Neuronal stem cell (in vitro differentiated cells): ENCODE measurements around the gene PSORS1C1.

ENCODE experiments used
- DNase-seq: peaks from one replicate; pipeline ENCODE4 v3.0.0-alpha.2; 2013; ENCODE audit warnings: low spot score
- H2AFZ ChIP-seq: one replicate; pipeline ENCODE4 v1.6.1; 2013; ENCODE audit warnings: mild to moderate bottlenecking, low read length, inconsistent platforms
- H2AK5ac ChIP-seq: 2 replicates; pipeline ENCODE4 v1.6.1; 2013; ENCODE audit warnings: low read depth, mild to moderate bottlenecking, inconsistent platforms, low read length, moderate library complexity, mixed read lengths
- H2BK120ac ChIP-seq: 2 replicates; pipeline ENCODE4 v1.6.1; 2013; ENCODE audit warnings: low read depth, mild to moderate bottlenecking, inconsistent platforms, low read length, moderate library complexity, mixed read lengths
- H2BK12ac ChIP-seq: one replicate; pipeline ENCODE4 v1.6.1; 2013; ENCODE audit warnings: low read length, inconsistent platforms
- H2BK15ac ChIP-seq: 2 replicates; pipeline ENCODE4 v1.6.1; 2013; ENCODE audit warnings: mild to moderate bottlenecking, low read length, inconsistent platforms, mixed read lengths
- H2BK5ac ChIP-seq: one replicate; pipeline ENCODE4 v1.6.1; 2013; ENCODE audit warnings: inconsistent platforms, mild to moderate bottlenecking, low read length, moderate library complexity
- H3K14ac ChIP-seq: one replicate; pipeline ENCODE4 v1.6.1; 2013; ENCODE audit warnings: low read length, inconsistent platforms
- H3K18ac ChIP-seq: 2 replicates; pipeline ENCODE4 v1.6.1; 2013; ENCODE audit warnings: low read length, inconsistent platforms
- H3K23ac ChIP-seq: 2 replicates; pipeline ENCODE4 v1.6.1; 2013; ENCODE audit warnings: low read depth, mild to moderate bottlenecking, mixed read lengths, low read length, inconsistent platforms; ENCODE audit not compliant: poor library complexity
- H3K27ac ChIP-seq: replicated peaks from 3 replicates; pipeline ENCODE4 v1.5.1; 2013; ENCODE audit warnings: low read length, inconsistent platforms
- H3K27me3 ChIP-seq, 3 experiments: 2 replicates each; pipeline ENCODE4 v1.6.1; 2013; ENCODE audit warnings: low read length in 3 of 3, mild to moderate bottlenecking in 2 of 3, inconsistent platforms in 1 of 3, low read depth in 1 of 3, mixed read lengths in 1 of 3, moderate library complexity in 1 of 3; ENCODE audit not compliant: control insufficient read depth in 3 of 3, insufficient read depth in 3 of 3
- H3K36me3 ChIP-seq, 2 donors: replicated peaks in 1 of 2; 2 replicates each; pipeline ENCODE4 v1.6.1; 2013; ENCODE audit warnings: low read length in 2 of 2; ENCODE audit not compliant: control insufficient read depth in 2 of 2, insufficient read depth in 2 of 2
- H3K4ac ChIP-seq: 2 replicates; pipeline ENCODE4 v1.6.1; 2013; ENCODE audit warnings: inconsistent platforms, mild to moderate bottlenecking, low read length, moderate library complexity
- H3K4me1 ChIP-seq, 2 donors: 1 replicate in 1 of 2; 2 replicates in 1 of 2; pipeline ENCODE4 v1.6.1; 2013; ENCODE audit warnings: low read length in 2 of 2, low read depth in 1 of 2; ENCODE audit not compliant: control insufficient read depth in 2 of 2, insufficient read depth in 1 of 2
- H3K4me2 ChIP-seq: one replicate; pipeline ENCODE4 v1.6.1; 2013; ENCODE audit warnings: mild to moderate bottlenecking, low read length, inconsistent platforms; ENCODE audit not compliant: insufficient read depth, poor library complexity, severe bottlenecking
- H3K4me3 ChIP-seq, 2 donors: 2 replicates each; pipeline ENCODE4 v1.5.1; 2013; ENCODE audit warnings: low read length in 2 of 2, mild to moderate bottlenecking in 2 of 2, inconsistent platforms in 1 of 2, moderate library complexity in 1 of 2
- H3K79me1 ChIP-seq: one replicate; pipeline ENCODE4 v1.6.1; 2013; ENCODE audit warnings: low read depth, mild to moderate bottlenecking, inconsistent platforms, low read length, moderate library complexity
- H3K9ac ChIP-seq: one replicate; pipeline ENCODE4 v1.6.1; 2013; ENCODE audit warnings: mild to moderate bottlenecking, low read depth, low read length, inconsistent platforms; ENCODE audit not compliant: poor library complexity
- H3K9me3 ChIP-seq, 2 donors: replicated peaks in 1 of 2; 2 replicates each; pipeline versions ENCODE3 to v1.6.1; 2013; ENCODE audit warnings: low read length in 2 of 2, mild to moderate bottlenecking in 2 of 2, inconsistent platforms in 1 of 2, low read depth in 1 of 2, mixed read lengths in 1 of 2, moderate library complexity in 1 of 2; ENCODE audit not compliant: control insufficient read depth in 2 of 2, insufficient read depth in 1 of 2
- H4K8ac ChIP-seq: one replicate; pipeline ENCODE4 v1.6.1; 2013; ENCODE audit warnings: low read depth, mild to moderate bottlenecking, inconsistent platforms, low read length, moderate library complexity
- H4K91ac ChIP-seq: one replicate; pipeline ENCODE4 v1.6.1; 2013; ENCODE audit warnings: low read length, low read depth, mild to moderate bottlenecking, inconsistent platforms; ENCODE audit not compliant: poor library complexity
- WGBS, 2 donors: extraction: QIAGEN DNeasy Blood & Tissue Kit; methylation state at CpG; one replicate each; pipeline ENCODE4 v1.1.7; 2013; ENCODE audit warnings: missing lambda C conversion rate in 2 of 2, mixed read lengths in 1 of 2; ENCODE audit not compliant: insufficient read length in 2 of 2, insufficient replicate concordance in 1 of 2; ENCODE audit errors: extremely low coverage in 2 of 2; 5-methylcytosine and 5-hydroxymethylcytosine counted together

PSORS1C1 gene

DNA sequence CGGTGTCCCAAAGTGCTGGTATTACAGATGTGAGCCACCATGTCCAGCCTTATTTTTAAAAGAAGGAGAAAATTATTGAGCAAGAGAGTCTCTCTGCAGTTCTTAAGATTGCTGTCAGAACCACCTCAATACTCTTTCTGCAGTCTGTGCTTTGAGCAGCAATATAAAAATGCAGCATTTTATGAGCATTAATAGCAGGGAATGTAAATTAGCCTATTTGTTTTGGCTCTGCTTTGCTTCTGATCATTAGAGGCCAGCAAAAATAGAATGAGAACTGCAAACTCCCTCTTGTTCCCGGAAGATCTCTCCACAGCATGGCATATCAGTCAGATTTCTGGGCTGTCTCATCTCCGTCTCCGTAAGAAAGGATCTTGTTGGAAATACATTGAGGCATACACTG, 38.0 kb upstream of the PSORS1C1 start:
- H3K4me1 ChIP-seq: peaks cover 2 to 3% of the 10 kb centered on the region in 2 donors
- no peaks in the 10 kb centered on the region for H3K9me3 ChIP-seq
- no peak overlapping the region for H3K23ac ChIP-seq
- no peak overlapping the region for H2BK120ac ChIP-seq
- no peaks in the 10 kb centered on the region for H3K36me3 ChIP-seq
- H3K27ac ChIP-seq: no peak overlapping the region
- no peak overlapping the region for H3K4ac ChIP-seq
- H3K27me3 ChIP-seq: no peaks in the 10 kb centered on the region
- no peak overlapping the region for H2AFZ ChIP-seq
- no peak overlapping the region for H2BK12ac ChIP-seq
- H3K18ac ChIP-seq: no peak overlapping the region
- H2AK5ac ChIP-seq: no peak overlapping the region
- H4K91ac ChIP-seq: no peak overlapping the region
- peaks cover 1% of the 10 kb centered on the region for H3K79me1 ChIP-seq
- no peak overlapping the region for H3K4me3 ChIP-seq
- no peak overlapping the region for H3K4me2 ChIP-seq
- no peak overlapping the region for H2BK15ac ChIP-seq
- H3K9ac ChIP-seq: no peak overlapping the region
- WGBS, 2 donors: no CpG with 5 or more reads among the region's 4 CpGs
- no peak for DNase-seq
- H4K8ac ChIP-seq: no peak overlapping the region
- H2BK5ac ChIP-seq: no peak overlapping the region
- no peak overlapping the region for H3K14ac ChIP-seq

DNA sequence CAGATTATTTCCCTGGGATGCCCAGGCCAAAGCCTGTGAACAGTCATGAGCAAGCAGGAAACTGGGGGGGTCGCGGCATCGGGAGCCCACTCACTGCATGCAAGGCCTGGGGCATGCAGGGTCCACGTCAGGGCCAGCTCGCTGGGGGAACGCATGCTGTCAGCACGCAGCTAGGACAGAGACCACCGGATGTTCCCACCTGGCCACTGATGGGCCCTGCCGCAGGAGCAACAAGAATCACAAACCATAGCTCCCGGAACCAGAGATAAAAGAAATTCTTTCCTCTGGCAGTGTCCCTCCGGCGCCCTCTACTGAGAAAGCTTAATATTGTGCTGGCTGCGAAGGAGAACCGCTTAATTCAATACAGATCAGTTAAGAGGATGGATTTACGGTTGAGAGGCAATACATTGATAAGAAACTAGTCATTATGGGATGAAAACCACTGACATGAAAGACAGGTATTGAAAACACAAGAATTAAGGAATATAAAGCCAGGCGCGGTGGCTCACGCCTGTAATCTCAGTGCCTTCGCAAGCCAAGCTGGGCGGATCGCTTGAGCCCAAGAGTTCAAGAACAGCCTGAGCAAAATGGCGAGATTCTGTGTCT, 34.8 kb upstream of the PSORS1C1 start:
- H2AK5ac ChIP-seq: no peak overlapping the region
- peak overlapping the region; percentile 68 for H2BK5ac ChIP-seq
- H3K27ac ChIP-seq: no peak overlapping the region
- H3K4me3 ChIP-seq: no peak overlapping the region
- no CpG with 5 or more reads among the region's 22 CpGs for WGBS, 2 donors
- H4K8ac ChIP-seq: peak overlapping the region; percentile 86
- no peak overlapping the region for H2BK12ac ChIP-seq
- H4K91ac ChIP-seq: no peak overlapping the region
- peak overlapping the region; percentile 92 for H3K14ac ChIP-seq
- peak overlapping the region; percentile 96 for H3K18ac ChIP-seq
- peak overlapping the region; percentile 85 for H3K9ac ChIP-seq
- H3K36me3 ChIP-seq: no peaks in the 10 kb centered on the region
- no peaks in the 10 kb centered on the region for H3K9me3 ChIP-seq
- H3K4me2 ChIP-seq: no peak overlapping the region
- peak overlapping the region; percentile 58 for H2BK120ac ChIP-seq
- no peak overlapping the region for H3K4ac ChIP-seq
- peak overlapping the region; percentile 88 for H2BK15ac ChIP-seq
- peaks cover 1% of the 10 kb centered on the region for H3K79me1 ChIP-seq
- peaks cover 2 to 3% of the 10 kb centered on the region in 2 donors for H3K4me1 ChIP-seq
- peak overlapping the region; percentile 85 for H2AFZ ChIP-seq
- peak overlapping the region; percentile 53 for H3K23ac ChIP-seq
- H3K27me3 ChIP-seq: no peaks in the 10 kb centered on the region
- DNase-seq: peak; percentile 65

DNA sequence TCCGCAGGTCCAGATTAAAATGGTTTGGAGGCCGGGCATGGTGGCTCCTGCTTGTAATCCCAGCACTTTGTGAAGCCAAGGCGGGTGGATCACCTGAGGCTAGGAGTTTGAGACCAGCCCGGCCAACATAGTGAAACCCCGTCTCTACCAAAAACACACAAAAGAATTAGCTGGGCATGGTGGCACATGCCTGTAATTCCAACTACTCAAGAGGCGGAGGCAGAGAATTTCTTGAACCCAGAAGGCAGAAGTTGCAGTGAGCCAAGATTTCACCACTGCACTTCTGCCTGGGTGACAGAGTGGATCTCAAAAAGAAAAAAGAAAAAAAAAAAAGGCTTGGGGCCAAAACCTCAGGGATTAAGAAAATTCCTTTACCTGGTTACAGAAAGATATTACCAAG, 32.7 kb upstream of the PSORS1C1 start:
- H3K23ac ChIP-seq: no peak overlapping the region
- no CpG with 5 or more reads among the region's 6 CpGs for WGBS, 2 donors
- no peak overlapping the region for H3K9ac ChIP-seq
- H3K27me3 ChIP-seq: peaks cover 0 to 13% (median 0%) of the 10 kb centered on the region in 3 experiments
- H3K4ac ChIP-seq: no peak overlapping the region
- H3K27ac ChIP-seq: no peak overlapping the region
- H3K79me1 ChIP-seq: peaks cover 1% of the 10 kb centered on the region
- H2AK5ac ChIP-seq: no peak overlapping the region
- H3K4me2 ChIP-seq: no peak overlapping the region
- H3K4me1 ChIP-seq: peaks cover 2 to 3% of the 10 kb centered on the region in 2 donors
- no peak overlapping the region for H2AFZ ChIP-seq
- H3K18ac ChIP-seq: no peak overlapping the region
- no peak overlapping the region for H3K4me3 ChIP-seq
- H2BK120ac ChIP-seq: no peak overlapping the region
- H4K91ac ChIP-seq: no peak overlapping the region
- no peaks in the 10 kb centered on the region for H3K36me3 ChIP-seq
- no peak overlapping the region for H2BK12ac ChIP-seq
- H2BK15ac ChIP-seq: no peak overlapping the region
- no peak overlapping the region for H4K8ac ChIP-seq
- H2BK5ac ChIP-seq: no peak overlapping the region
- no peak overlapping the region for H3K14ac ChIP-seq
- no peaks in the 10 kb centered on the region for H3K9me3 ChIP-seq
- no peak for DNase-seq

DNA sequence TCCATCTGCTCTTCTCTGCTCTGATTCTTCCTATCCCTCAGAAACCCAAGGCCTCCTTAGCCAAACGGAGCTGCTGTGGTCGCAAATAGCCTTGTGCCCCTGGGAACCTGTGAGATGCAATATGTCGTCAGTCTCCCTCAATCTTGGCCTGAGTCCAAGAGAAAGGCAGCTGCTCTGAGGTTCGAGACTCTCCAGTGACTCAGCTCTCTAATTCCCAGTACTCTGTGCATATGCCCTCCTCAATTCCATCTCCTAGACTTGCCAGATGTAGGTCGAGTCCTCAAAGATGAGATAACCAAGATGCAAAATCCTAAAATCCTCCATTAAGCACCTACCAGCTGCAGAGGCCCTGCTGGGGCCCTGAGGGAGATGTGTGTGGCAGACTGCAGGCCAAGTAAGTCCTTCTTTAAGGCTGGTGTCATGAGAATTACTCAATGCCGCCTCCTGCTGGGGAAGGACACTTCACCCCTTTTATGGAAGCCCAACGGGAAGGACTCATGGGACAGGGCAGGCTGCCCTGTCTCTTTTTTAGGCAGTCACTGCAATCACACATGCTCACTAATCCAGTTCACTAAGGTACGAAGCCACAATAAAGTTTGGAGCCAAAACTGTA, 30.8 kb upstream of the PSORS1C1 start:
- Histone ChIP-seq H3K27ac (no peak overlapping the region), H2BK15ac (no peak overlapping the region)

More for the DNA sequence above, 30.8 kb upstream of the PSORS1C1 start:
- Histone ChIP-seq H4K8ac (no peak overlapping the region), H2BK5ac (no peak overlapping the region), H2AFZ (no peak overlapping the region), H3K79me1 (peaks cover 1% of the 10 kb centered on the region), H3K23ac (no peak overlapping the region), H3K14ac (no peak overlapping the region), H3K18ac (no peak overlapping the region), H4K91ac (no peak overlapping the region), H3K4me2 (no peak overlapping the region), H3K4me1 (peaks cover 3 to 4% of the 10 kb centered on the region in 2 donors), H3K4ac (no peak overlapping the region), H2AK5ac (no peak overlapping the region), H2BK12ac (no peak overlapping the region), H3K9me3 (no peaks in the 10 kb centered on the region), H3K36me3 (no peaks in the 10 kb centered on the region), H2BK120ac (no peak overlapping the region), H3K4me3 (no peak overlapping the region), H3K9ac (no peak overlapping the region), H3K27me3 (peaks cover 0 to 13% (median 0%) of the 10 kb centered on the region in 3 experiments)
- peak; percentile 41 for DNase-seq
- WGBS, 2 donors: no CpG with 5 or more reads among the region's 8 CpGs
